Mammary microvascular endothelial cell (primary cell): ENCODE data around the gene MPP4. TPM values are rescaled to one million over a fixed set of nuclear protein-coding genes. Genes with fewer than 3 reads are reported as not detected.

Source experiments
- total RNA-seq: library from RNA; depleted of rRNA; stranded (reverse); fragments of >200 nt; gene quantifications from 2 replicates; pipeline ENCODE4 v1.2.3, GENCODE V29; 2015

Gene MPP4, protein sequence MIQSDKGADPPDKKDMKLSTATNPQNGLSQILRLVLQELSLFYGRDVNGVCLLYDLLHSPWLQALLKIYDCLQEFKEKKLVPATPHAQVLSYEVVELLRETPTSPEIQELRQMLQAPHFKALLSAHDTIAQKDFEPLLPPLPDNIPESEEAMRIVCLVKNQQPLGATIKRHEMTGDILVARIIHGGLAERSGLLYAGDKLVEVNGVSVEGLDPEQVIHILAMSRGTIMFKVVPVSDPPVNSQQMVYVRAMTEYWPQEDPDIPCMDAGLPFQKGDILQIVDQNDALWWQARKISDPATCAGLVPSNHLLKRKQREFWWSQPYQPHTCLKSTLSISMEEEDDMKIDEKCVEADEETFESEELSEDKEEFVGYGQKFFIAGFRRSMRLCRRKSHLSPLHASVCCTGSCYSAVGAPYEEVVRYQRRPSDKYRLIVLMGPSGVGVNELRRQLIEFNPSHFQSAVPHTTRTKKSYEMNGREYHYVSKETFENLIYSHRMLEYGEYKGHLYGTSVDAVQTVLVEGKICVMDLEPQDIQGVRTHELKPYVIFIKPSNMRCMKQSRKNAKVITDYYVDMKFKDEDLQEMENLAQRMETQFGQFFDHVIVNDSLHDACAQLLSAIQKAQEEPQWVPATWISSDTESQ
- 8.3 and 13.2 TPM in 2 replicates for total RNA-seq

DNA sequence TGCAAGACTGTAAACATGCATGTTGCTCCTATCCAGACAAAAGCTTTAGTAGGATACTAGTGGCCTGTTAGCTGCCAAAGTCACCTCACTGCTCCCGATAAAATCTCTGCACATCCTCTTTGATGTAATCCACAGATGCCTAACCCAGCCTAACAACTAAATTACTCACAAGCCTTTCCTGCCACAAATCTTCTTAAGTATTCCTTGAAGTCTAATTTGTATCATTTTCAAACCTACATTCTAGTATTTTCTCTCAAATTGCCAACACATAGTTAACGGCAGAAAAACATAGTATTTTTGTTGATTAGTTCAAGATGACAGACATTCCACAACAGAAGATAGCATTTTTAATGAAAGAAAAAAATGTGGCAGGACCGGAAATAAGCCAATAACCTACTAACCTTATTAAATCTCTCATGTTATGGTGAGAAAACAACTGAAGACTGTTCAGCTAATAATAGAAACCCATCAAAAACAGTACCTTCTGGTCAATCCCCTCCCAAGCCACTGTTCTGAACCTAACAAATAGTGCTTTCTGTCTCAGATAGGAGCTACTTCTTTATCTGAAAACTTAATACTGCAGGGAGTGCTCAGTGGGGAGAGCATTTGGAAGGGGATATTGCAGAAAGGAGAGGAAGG lies at the start of gene MPP4:
TSS of gene MPP4 (minus strand) at position 57 of the 639 bp plus-strand sequence. CDS start 4,690 bp downstream, outside the sequence.

DNA sequence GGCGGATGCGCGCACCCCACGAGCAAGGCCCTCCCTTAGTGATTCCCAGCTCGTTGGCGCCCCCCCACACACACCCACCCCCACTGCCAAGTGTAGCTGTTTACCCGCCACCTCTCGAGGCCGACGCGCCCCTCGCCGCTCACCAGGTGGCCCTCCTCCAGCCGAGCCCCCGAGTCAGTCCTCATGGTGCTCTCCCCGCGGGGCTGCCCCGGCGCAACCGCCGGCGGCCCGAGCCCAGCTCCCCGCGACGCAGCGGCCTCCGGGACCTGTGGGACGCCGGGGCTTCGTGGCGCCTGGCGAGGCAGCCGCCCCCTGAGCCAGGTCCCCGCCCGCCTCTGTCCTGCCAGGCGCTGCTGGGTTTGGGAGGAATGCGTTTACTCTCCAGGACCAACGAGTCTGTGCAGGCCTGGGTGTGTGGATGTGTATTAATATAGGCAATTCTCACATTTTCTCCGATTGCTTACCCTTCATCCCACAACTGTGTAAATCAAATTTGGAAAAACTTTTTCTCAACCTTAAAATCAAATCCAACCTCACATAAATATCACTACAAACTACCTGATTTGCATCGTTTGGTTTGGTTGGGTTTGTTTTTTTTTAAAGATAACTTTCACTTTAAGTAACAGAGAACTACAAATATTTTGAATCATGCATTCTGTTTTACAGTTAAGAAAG lies 55.1 kb downstream of the MPP4 start, which contains the start of gene TMEM237:
TSS of gene TMEM237 (minus strand) at position 288 of the 675 bp plus-strand sequence. CDS start at position 185, 103 bp downstream.

Other genes starting within 250 kb of the MPP4 start
- gene TRAK2, start 247.2 kb downstream of the MPP4 start, total RNA-seq, result 22.8 and 28.5 TPM in 2 replicates
- gene STRADB, start 246.9 kb downstream of the MPP4 start, total RNA-seq, result 29.9 and 32.0 TPM in 2 replicates
- gene TMEM237, start 55.1 kb downstream of the MPP4 start, total RNA-seq, result 38.1 and 49.4 TPM in 2 replicates
- gene ALS2, start 82.3 kb upstream of the MPP4 start, total RNA-seq, result 18.2 and 20.8 TPM in 2 replicates
- gene CDK15, start 107.9 kb upstream of the MPP4 start, total RNA-seq, result 0.07 TPM in 1 of 2 replicates, not detected in the other